Measurements from ENCODE around the gene BTBD9. TPM values are rescaled to one million over a fixed set of nuclear protein-coding genes. Genes with fewer than 3 reads are reported as not detected.

Gene BTBD9
- total RNA-seq, 3 donors from 2014 or later = 12.8 to 25.5 (median 19.0) TPM

DNA sequence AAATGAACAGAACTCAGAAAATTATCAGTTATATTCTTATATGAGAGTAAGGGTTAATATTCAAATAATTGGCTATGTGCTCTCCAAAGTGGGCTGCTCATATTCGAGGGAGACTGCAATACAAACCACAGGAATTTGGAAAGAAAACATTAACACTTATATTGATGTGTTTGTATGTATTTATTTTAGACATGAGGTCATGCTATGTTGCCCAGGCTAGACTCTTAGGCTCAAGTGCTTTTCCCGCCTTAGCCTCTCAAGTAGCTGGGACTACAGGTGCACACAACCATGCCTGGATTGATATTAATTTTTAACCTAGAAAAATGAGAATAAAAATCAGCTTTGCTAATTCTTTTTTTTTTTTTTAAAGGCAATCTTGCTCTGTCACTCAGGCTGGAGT is 35.0 kb downstream of the BTBD9 start:
- no peaks in the 10 kb centered on the region for H3K27me3 ChIP-seq
- TF ChIP-seq POLR2AphosphoS5 (IDR thresholded peaks at IDR 0.05) = no peak
- TF ChIP-seq, protein P1, sequence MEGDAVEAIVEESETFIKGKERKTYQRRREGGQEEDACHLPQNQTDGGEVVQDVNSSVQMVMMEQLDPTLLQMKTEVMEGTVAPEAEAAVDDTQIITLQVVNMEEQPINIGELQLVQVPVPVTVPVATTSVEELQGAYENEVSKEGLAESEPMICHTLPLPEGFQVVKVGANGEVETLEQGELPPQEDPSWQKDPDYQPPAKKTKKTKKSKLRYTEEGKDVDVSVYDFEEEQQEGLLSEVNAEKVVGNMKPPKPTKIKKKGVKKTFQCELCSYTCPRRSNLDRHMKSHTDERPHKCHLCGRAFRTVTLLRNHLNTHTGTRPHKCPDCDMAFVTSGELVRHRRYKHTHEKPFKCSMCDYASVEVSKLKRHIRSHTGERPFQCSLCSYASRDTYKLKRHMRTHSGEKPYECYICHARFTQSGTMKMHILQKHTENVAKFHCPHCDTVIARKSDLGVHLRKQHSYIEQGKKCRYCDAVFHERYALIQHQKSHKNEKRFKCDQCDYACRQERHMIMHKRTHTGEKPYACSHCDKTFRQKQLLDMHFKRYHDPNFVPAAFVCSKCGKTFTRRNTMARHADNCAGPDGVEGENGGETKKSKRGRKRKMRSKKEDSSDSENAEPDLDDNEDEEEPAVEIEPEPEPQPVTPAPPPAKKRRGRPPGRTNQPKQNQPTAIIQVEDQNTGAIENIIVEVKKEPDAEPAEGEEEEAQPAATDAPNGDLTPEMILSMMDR (IDR thresholded peaks at IDR 0.05) = no peak
- no peak for TF ChIP-seq POLR2A (IDR thresholded peaks at IDR 0.05)
- no peaks in the 10 kb centered on the region for H3K36me3 ChIP-seq
- no peaks in the 10 kb centered on the region for H3K4me1 ChIP-seq
- intact Hi-C loops (cut with DNase I; ENCODE audit: low total_unique reads) = no loop called here
- no peak overlapping the region for H3K27ac ChIP-seq
- no peaks in the 10 kb centered on the region for H3K9me3 ChIP-seq
- no peak overlapping the region for H3K4me3 ChIP-seq
- no peak for DNase-seq (ENCODE audit: low spot score in 2 of 2)

DNA sequence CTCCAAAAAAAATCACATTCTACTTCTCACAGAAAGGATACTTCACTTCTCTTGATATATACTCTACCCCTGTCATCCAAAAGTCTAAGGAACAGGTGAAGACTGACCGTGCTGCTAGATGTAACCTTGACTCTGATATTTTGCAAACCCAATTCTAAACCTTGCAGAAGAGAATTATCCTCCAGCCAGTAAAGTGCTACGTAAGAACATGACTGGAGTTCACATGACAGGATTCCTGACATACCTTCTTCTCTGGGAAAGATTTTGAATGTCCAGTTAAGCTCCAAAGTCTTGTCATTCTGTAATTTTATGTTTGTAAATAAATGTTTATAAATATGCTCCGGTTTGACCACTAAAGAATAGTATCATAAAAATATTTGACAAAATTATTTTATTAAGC is 35.8 kb downstream of the BTBD9 start:
- no peaks in the 10 kb centered on the region for H3K4me1 ChIP-seq
- no peaks in the 10 kb centered on the region for H3K9me3 ChIP-seq
- no peak for TF ChIP-seq POLR2AphosphoS5 (IDR thresholded peaks at IDR 0.05)
- TF ChIP-seq POLR2A (IDR thresholded peaks at IDR 0.05) = no peak
- TF ChIP-seq, protein P1 (IDR thresholded peaks at IDR 0.05) = no peak
- intact Hi-C loops (cut with DNase I; ENCODE audit: low total_unique reads) = no loop called here
- H3K4me3 ChIP-seq = no peak overlapping the region
- H3K27me3 ChIP-seq = no peaks in the 10 kb centered on the region
- no peak overlapping the region for H3K27ac ChIP-seq
- H3K36me3 ChIP-seq = no peaks in the 10 kb centered on the region
- DNase-seq (ENCODE audit: low spot score in 2 of 2) = no peak

DNA sequence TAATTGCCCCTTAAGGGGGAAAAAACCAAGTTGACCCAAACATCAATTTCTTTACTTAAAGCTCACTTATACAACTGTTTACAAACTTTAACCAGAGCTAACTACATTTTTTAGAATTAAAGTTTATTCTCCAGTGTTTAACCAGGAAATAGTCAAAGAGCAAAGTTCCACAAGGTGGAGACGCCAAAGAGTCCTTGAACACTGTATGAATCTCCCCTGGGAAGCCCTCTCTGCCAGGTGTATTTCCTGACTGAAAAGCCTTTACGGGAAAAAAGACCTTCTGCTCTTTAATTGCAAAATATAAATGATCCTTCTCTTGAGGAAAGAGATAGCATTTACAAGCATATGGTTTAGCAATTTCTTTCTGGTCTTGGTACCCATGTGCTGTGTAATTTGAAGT is 36.2 kb downstream of the BTBD9 start:
- Histone ChIP-seq H3K27me3 (no peaks in the 10 kb centered on the region), H3K36me3 (no peaks in the 10 kb centered on the region), H3K4me3 (no peak overlapping the region), H3K9me3 (no peaks in the 10 kb centered on the region), H3K4me1 (no peaks in the 10 kb centered on the region), H3K27ac (no peak overlapping the region)
- intact Hi-C loops (cut with DNase I; ENCODE audit: low total_unique reads) = no loop called here
- TF ChIP-seq POLR2A (IDR thresholded peaks at IDR 0.05) (no peak), POLR2AphosphoS5 (IDR thresholded peaks at IDR 0.05) (no peak)
- TF ChIP-seq, protein P1 (IDR thresholded peaks at IDR 0.05) = no peak
- DNase-seq (ENCODE audit: low spot score in 2 of 2) = no peak

DNA sequence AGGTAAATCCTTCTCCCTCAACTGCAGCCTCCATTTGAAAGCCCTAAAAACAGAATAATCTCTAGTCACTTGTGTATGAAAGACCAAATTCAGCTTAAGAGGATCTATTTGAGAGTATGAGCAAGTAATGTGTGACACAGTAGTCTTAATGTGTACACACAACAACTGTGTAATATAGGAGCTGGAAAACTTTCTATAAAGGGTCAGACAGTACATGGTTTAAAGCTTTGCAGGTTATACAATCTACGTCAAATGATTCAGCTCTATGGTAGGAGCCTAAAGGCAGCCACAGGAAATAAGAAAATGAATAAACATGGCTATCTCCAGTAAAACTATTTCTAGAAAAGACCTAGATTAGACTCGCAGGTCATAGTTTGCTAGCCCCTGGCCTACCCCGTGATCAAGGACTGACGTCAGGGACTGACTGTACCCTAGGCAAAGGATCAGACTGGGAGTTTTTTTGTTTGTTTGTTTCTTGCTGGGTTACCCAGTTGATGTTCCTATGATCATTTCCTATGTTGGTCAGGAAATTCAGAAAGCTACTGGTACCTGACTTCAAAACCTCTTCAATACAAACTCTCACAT is 39.7 kb downstream of the BTBD9 start:
- intact Hi-C loops (cut with DNase I; ENCODE audit: low total_unique reads) = no loop called here
- Histone ChIP-seq H3K36me3 (no peaks in the 10 kb centered on the region), H3K4me3 (no peak overlapping the region), H3K9me3 (no peaks in the 10 kb centered on the region), H3K27ac (no peak overlapping the region), H3K27me3 (no peaks in the 10 kb centered on the region), H3K4me1 (no peaks in the 10 kb centered on the region)
- TF ChIP-seq, protein P1 (IDR thresholded peaks at IDR 0.05) = no peak
- TF ChIP-seq POLR2AphosphoS5 (IDR thresholded peaks at IDR 0.05) (no peak), POLR2A (IDR thresholded peaks at IDR 0.05) (no peak)
- no peak for DNase-seq (ENCODE audit: low spot score in 2 of 2)

DNA sequence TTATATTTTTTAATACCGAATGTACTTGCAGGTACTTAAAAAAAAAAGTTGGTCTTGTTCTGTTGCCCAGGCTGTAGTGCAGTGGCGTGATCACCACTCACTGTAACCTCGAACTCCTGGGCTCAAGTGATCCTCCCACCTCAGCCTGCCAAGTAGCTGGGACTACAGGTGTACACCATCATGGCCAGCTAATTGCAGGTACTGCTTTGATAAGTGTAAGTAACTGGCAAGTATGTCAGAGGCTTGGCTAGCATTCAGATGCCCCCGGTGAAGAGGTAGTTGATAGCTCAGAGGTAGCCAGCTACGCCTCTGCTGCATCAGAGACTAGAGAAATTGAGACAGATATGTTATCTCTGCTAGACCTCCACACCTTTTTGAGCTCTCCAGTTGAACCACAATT is 40.5 kb downstream of the BTBD9 start:
- no peaks in the 10 kb centered on the region for H3K9me3 ChIP-seq
- H3K36me3 ChIP-seq = no peaks in the 10 kb centered on the region
- no peak for DNase-seq (ENCODE audit: low spot score in 2 of 2)
- intact Hi-C loops (cut with DNase I; ENCODE audit: low total_unique reads) = no loop called here
- H3K4me3 ChIP-seq = no peak overlapping the region
- no peak overlapping the region for H3K27ac ChIP-seq
- TF ChIP-seq POLR2A (IDR thresholded peaks at IDR 0.05) (no peak), POLR2AphosphoS5 (IDR thresholded peaks at IDR 0.05) (no peak)
- TF ChIP-seq, protein P1 (IDR thresholded peaks at IDR 0.05) = no peak
- H3K27me3 ChIP-seq = no peaks in the 10 kb centered on the region
- H3K4me1 ChIP-seq = no peaks in the 10 kb centered on the region
